Measurements from ENCODE around the gene OR4D2.

DNA sequence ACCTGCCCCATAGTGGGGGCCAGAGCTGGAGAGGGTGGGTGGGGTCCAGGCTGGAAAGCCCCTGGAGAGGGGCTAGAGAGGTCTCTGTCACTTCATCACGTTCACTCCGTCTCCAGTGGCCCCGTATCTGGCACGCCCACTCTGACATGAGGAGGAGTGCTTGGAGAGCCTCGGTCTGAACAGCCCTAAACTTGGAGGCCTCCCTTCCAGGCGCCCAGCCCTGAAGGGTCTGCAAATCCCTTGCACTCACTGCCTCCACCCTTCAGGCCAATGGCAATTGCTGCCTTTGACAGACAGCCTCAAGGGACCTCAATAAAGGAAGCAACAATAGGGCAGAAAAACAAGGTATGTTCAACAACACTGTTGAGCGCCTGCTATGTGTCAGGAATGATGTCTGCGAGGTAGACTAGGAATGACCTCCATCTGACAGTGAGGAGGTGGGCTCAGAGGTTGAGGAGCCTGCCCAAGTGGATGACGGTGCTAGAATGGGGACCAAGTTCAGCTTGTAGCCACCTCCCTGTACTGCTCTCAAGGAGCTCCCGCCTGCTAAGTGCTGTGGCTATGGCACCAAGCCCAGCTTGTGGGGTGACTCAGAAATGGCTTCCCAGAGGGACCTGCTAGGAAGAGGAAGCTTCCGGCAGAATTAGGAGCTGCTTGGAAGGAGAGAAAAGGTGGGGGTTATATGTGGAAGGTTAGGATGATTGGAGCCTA lies 22.8 kb downstream of the OR4D2 start:
- TF ChIP-seq, protein P1, sequence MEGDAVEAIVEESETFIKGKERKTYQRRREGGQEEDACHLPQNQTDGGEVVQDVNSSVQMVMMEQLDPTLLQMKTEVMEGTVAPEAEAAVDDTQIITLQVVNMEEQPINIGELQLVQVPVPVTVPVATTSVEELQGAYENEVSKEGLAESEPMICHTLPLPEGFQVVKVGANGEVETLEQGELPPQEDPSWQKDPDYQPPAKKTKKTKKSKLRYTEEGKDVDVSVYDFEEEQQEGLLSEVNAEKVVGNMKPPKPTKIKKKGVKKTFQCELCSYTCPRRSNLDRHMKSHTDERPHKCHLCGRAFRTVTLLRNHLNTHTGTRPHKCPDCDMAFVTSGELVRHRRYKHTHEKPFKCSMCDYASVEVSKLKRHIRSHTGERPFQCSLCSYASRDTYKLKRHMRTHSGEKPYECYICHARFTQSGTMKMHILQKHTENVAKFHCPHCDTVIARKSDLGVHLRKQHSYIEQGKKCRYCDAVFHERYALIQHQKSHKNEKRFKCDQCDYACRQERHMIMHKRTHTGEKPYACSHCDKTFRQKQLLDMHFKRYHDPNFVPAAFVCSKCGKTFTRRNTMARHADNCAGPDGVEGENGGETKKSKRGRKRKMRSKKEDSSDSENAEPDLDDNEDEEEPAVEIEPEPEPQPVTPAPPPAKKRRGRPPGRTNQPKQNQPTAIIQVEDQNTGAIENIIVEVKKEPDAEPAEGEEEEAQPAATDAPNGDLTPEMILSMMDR (IDR thresholded peaks at IDR 0.05): no peak
- TF ChIP-seq POLR2A (IDR thresholded peaks at IDR 0.05): no peak

Measured in testis (tissue), 2 donors.